ENCODE measurements around the gene DLG5.

The DLG5 gene

GRCh38 chr10:77837248-77837924 is 89.2 kb downstream of the DLG5 start:
- peak; percentile 54 for DNase-seq

GRCh38 chr10:77836299-77836820 is 90.2 kb downstream of the DLG5 start:
- DNase-seq: peak; percentile 11

DNA sequence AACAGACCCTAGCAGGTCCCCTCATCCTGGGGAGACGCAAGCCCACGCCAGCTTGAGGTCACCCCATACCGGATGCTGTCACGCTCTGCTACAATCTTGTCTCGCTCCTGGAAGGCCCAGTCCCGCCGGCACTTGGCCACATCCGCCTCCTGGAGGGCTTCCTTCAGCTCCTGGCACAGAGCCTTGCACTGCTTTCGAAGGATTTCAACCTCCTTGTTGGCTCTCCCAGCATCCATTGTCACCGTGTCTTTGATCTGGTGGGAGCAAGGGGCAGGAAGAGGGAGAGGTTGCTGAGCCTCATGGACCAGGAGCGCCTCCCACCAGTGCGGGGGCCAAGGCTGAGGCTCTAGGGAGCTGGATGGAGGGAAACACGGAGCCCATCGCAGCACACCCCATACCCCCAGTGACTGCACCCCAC is 90.9 kb downstream of the DLG5 start:
- DNase-seq: no peak

- DNase-seq: no peak
Measured at GRCh38 chr10:77834943-77835668, 91.4 kb downstream of the DLG5 start.

GRCh38 chr10:77834540-77834939 is 92.0 kb downstream of the DLG5 start:
- no peak for DNase-seq

- DNase-seq: no peak
Measured at GRCh38 chr10:77833792-77834191, 92.8 kb downstream of the DLG5 start.

- no peak for DNase-seq
Measured at GRCh38 chr10:77833225-77833624, 93.3 kb downstream of the DLG5 start.

GRCh38 chr10:77832238-77832637 is 94.3 kb downstream of the DLG5 start:
- DNase-seq: no peak

GRCh38 chr10:77829356-77829755 is 97.2 kb downstream of the DLG5 start:
- DNase-seq: no peak

- no peak for DNase-seq
Measured at GRCh38 chr10:77828377-77828776, 98.2 kb downstream of the DLG5 start.

GRCh38 chr10:77827366-77827765 is 99.2 kb downstream of the DLG5 start:
- no peak for DNase-seq

DNA sequence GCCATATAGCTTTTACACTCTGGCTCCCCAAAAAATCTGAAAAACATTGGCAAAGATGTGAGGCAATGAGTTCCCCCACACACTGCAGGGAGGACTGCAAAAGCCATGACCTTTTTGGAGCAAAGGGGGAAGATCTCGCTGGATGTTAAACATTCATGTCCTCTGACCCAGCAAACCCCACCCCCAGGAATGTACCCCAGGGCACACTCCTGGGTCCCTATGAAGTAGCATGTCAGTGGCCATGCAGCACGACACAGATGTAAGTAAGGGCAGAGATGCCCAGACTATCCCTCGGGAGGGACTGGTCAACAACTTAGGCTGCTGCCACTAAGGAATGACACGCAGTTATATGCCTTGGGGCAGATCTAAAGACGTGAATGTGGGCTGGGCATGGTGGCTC is 100.6 kb downstream of the DLG5 start:
- no peak for DNase-seq

- DNase-seq: no peak
Measured at GRCh38 chr10:77824908-77825307, 101.6 kb downstream of the DLG5 start.

GRCh38 chr10:77823811-77824542 is 102.6 kb downstream of the DLG5 start:
- no peak for DNase-seq

DNA sequence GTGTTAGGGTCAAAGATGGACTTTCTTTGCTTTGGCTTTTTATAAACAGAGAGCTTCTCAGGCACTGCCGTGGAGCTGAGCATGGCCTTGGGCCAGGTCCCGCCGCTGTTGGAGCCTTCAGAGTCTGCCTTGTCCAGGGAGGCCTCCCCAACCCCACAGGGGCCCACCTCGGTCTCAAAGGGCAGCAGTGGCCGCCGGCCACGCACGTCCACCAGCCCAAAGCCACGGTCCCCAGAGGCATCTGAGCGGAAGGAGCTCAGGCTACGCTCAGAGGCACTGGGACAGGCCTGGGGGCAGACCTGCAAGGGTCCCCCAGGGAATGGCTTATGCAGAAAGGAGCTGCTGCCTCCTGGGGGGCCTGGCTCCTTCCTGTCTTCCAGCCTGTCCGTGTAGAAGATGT is 105.0 kb downstream of the DLG5 start:
- no peak for DNase-seq

GRCh38 chr10:77821036-77821435 is 105.5 kb downstream of the DLG5 start:
- no peak for DNase-seq

- DNase-seq: no peak
Measured at GRCh38 chr10:77820349-77820748, 106.2 kb downstream of the DLG5 start.

DNA sequence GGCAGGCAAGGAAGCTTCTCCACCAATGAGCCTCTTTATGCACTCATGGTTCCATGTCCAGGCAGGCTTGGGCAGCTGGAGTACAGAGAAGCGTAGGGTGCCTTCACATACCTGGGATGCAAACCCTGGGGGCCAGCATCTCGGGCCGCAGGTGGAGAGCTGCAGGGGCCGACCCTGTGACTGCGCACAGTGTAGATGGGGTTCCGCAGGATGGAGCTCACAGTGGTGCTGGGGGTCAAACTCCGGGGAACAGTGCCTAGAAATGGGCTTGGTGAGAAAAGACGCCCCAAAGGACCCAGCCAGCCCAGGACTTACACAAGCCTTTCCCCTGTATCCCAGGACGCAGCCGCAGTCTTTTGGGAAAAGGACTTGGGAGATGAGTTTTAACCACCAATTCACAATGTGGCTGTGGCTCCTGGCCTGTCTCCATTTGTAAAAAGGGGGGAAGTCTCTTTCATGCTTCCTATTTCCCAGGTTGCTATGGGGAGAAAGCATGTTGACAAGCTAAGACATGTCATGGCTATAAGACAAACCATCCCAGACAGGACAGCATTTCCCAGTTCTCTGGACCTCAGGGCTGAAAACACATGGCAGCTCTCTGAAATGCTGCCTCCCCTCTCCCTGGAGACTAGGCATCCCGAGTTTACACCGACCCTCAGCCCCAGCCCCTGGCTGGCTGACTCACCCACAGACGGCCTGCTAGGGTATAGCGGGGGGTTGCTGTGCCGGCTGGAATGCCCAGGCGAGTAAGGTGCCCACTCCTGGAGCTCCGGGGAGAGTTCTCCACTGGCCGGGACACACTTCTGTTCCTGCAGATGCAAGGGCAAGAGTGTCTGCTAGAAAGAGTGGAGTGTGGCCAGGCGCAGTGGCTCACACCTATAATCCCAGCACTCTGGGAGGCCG is 107.1 kb downstream of the DLG5 start:
- no peak for DNase-seq

DNA sequence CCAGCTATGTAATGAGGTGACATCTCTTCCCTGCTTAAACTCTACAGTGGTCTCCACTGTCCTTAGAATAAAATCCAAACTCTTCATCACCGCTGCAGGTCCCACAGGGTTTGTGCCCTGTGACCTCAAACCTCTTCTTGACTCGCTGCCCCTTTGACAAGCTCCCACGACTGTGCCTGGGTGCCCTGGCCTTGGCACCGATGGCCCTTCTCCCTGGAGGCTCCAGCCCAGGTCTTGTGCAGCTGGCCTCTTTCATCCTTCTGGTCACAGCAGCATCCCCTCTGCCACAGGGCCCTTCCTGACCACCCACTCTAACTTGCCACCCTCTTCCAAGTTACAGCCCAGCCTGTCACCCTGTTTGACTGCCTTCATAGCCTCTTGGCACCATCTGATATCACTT is 108.2 kb downstream of the DLG5 start:
- no peak for DNase-seq

DNA sequence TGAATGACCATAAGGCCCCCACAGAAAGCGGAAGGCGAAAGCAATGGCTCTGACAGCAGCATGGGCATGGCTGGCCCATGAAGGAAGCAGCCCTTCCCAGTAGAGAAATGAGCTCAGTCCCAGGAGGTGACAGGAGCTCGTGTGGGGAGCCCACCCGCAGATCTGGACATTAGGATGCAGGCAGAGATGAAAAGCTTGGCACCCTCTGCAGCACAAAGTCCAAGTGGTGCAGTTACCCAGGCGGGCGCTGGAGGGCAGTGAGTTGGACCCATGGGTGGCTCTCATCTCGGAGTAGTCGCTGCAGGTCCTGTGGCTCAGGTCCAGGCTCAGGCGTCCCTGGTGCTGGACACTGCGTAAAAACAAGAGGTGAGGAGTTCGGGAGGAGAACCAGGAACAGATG is 109.0 kb downstream of the DLG5 start:
- no peak for DNase-seq

- no peak for DNase-seq
Measured at GRCh38 chr10:77816311-77816710, 110.2 kb downstream of the DLG5 start.

DNA sequence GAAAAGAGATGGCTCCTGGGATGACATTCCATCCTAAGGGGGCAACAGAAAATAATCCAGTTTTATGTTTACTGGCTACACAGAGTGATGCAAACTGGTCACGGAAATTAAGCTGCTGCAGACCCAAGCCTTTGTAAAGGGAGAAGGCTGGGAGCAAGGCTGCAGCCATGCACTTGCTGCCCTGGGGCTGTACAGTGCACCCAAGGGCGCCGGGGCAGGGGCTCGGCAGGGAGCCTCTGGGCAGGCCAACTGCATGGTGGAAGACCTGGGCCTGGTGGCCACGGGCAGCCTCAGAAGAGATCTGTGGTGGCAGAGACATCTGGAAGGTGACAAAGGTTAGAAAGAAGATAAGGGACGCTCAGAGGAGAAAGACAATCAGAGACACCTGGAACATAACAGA is 113.8 kb downstream of the DLG5 start:
- no peak for DNase-seq
